Hematopoietic multipotent progenitor cell treated with erythropoietin and hydrocortisone succinate and interleukin-3 and kit ligand, for 6 days (in vitro differentiated cells): ENCODE data around the gene CD47.
A peak's percentile ranks its signal among the peaks of the same experiment; 100 is the strongest.

ENCODE experiments used
- DNase-seq: peaks from one replicate; pipeline ENCODE4 v3.0.0-alpha.2; 2015

Gene CD47

GRCh38 chr3:108090701-108091497 lies at the start of gene CD47:
TSS of gene CD47 (minus strand) at chr3:108091031. CDS start at chr3:108090908, 123 bp downstream.
- DNase-seq: peak; percentile 94

GRCh38 chr3:108137460-108137814 lies 46.6 kb upstream of the CD47 start:
- no peak for DNase-seq

- no peak for DNase-seq
These were observed 46.0 kb upstream of the CD47 start for GRCh38 chr3:108136561-108137459.

GRCh38 chr3:108134555-108134880 lies 43.7 kb upstream of the CD47 start:
- DNase-seq: no peak

GRCh38 chr3:108133858-108134554 lies 43.2 kb upstream of the CD47 start:
- DNase-seq: no peak

- DNase-seq: no peak
These were observed 42.2 kb upstream of the CD47 start for GRCh38 chr3:108133048-108133369.

GRCh38 chr3:108131475-108132134 lies 40.8 kb upstream of the CD47 start:
- DNase-seq: no peak

GRCh38 chr3:108130701-108131474 lies 40.1 kb upstream of the CD47 start:
- DNase-seq: no peak

GRCh38 chr3:108130236-108130635 lies 39.4 kb upstream of the CD47 start:
- DNase-seq: no peak

- peak; percentile 77 for DNase-seq
These were observed 36.6 kb upstream of the CD47 start for GRCh38 chr3:108127301-108127988.

- DNase-seq: no peak
These were observed 35.5 kb upstream of the CD47 start for GRCh38 chr3:108126348-108126747.

- DNase-seq: peak; percentile 98
These were observed 34.8 kb upstream of the CD47 start for GRCh38 chr3:108125550-108126071.

- DNase-seq: peak; percentile 53
These were observed 34.3 kb upstream of the CD47 start for GRCh38 chr3:108125153-108125543.

GRCh38 chr3:108124337-108125152 lies 33.7 kb upstream of the CD47 start:
- DNase-seq: peak; percentile 85

- no peak for DNase-seq
These were observed 32.5 kb upstream of the CD47 start for GRCh38 chr3:108123326-108123725.

- no peak for DNase-seq
These were observed 31.4 kb upstream of the CD47 start for GRCh38 chr3:108122276-108122675.

GRCh38 chr3:108119398-108120104 lies 28.7 kb upstream of the CD47 start:
- DNase-seq: peak; percentile 87

- DNase-seq: no peak
These were observed 27.4 kb upstream of the CD47 start for GRCh38 chr3:108118038-108118768.

- peak; percentile 62 for DNase-seq
These were observed 26.5 kb upstream of the CD47 start for GRCh38 chr3:108117241-108117775.
